ENCODE measurements around the gene CD300C.
"Not testable (repeated sequence)": the region's sequence is repeated elsewhere in the genome, so short reads cannot be mapped to it uniquely, and the experiment has no call there.

CD300C gene

DNA sequence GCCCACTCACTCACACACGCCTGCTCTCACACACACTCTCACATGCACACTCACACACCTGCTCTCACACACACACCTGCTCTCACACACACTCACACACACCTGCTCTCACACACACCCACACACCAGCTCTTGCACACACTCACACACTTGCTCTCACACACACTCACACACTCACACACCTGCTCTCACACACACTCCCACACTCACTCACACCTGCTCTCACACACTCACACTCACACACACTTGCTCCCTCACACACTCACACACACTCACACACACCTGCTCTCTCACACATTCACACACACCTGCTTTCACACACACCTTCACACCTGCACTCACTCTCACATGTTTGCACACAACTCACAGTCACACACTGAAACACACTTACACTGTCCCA lies 17.4 kb upstream of the CD300C start:
- no peak for DNase-seq (ENCODE audit: low read depth in 3 of 3)

DNA sequence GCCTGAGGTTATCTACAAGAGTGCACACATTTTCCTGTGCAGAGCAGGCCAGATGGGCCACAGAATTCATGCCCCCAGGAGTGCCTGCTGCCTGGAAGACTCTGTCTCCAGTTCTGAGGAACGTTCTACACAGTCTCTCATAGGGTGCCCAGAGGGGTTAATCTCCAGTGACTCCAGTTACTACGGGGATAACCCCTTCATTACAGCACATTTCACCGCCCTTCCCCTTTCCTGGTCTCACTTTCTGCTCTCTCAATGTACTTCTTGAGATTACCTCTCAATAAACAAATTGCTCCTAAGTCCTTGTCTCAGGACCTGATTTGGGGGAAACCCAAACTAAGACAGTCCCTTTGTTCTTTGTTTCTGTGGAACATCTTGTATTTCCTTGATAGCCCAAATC lies 15.7 kb upstream of the CD300C start:
- DNase-seq (ENCODE audit: low read depth in 3 of 3), result no peak

- no peak for DNase-seq (ENCODE audit: low read depth in 3 of 3)
Measured at GRCh38 chr17:74558882-74559519, 13.1 kb upstream of the CD300C start.

- DNase-seq (ENCODE audit: low read depth in 3 of 3), result not testable (repeated sequence)
Measured at GRCh38 chr17:74558402-74558801, 12.5 kb upstream of the CD300C start.

- no peak for DNase-seq (ENCODE audit: low read depth in 3 of 3)
Measured at GRCh38 chr17:74555427-74555940, 9.6 kb upstream of the CD300C start.

- DNase-seq (ENCODE audit: low read depth in 3 of 3), result no peak
Measured at GRCh38 chr17:74554909-74555308, 9.0 kb upstream of the CD300C start.

DNA sequence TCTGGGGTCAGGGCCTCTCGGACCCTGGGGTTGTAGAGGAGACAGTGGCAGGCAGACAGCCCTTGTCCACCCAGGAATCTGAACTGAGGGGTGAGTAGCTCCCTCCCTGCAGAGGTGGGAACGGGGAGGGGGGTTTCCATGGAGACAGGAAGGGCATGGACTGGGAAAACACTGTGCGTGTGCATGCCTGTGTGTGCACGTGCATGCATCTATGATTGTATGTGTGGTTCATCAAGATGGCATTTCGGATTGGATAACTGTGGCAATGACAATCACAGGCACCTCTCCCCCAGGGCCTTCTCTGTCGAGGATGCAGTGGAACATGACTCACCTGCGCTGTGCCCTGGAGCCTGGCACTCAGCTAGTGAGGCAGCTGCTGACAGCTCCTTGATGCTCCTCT lies 6.1 kb upstream of the CD300C start:
- DNase-seq (ENCODE audit: low read depth in 3 of 3), result no peak

DNA sequence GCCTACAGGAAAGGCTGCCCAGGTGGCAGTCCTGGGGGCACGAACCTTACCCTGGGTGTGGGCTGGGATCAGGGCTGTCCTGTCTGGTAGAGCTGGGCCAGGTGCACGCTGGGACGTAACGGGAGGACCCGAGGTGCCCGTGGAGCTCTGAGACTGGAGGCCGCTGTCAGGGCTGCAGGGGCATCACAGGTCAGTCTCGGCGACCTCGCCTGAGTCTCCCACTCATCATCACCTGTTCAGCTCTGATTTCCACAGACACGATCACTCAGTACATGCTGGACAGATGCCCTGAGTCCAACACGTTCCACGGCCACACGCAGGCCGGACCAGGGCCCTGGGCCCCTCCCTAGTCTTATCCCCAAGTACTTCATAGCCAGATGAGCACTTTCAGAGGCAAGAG lies 4.7 kb upstream of the CD300C start:
- no peak for DNase-seq (ENCODE audit: low read depth in 3 of 3)

DNA sequence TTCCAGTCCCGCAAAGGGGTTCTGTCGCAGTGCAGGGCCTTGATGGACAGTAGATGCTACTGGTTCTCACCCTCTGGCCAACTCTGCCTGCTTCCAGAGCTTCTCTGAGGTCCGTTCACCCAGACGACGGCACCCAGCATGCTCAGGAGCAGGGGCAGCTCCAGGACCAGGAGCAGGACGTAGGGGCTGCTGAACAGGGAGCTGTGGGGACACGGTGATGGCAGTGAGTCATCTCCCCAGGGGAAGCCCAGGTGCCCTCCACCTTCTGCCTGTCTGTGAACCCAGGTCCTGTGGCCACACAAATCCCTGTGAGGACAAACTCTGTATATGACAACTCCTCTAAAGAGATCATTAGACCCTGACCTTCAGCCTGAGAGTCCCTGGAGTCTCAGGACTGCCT lies 3.4 kb upstream of the CD300C start:
- DNase-seq (ENCODE audit: low read depth in 3 of 3), result no peak

GRCh38 chr17:74547736-74548135 lies 1.8 kb upstream of the CD300C start:
- DNase-seq (ENCODE audit: low read depth in 3 of 3), result no peak

- DNase-seq (ENCODE audit: low read depth in 3 of 3), result no peak
Measured at GRCh38 chr17:74547264-74547663, 1.3 kb upstream of the CD300C start.

- DNase-seq (ENCODE audit: low read depth in 3 of 3), result no peak
Measured at GRCh38 chr17:74546586-74546985, 671 bp upstream of the CD300C start.

- no peak for DNase-seq (ENCODE audit: low read depth in 3 of 3)
Measured at GRCh38 chr17:74544991-74545842, 698 bp downstream of the CD300C start.

GRCh38 chr17:74543891-74544760 lies 1.8 kb downstream of the CD300C start:
- DNase-seq (ENCODE audit: low read depth in 3 of 3), result no peak

DNA sequence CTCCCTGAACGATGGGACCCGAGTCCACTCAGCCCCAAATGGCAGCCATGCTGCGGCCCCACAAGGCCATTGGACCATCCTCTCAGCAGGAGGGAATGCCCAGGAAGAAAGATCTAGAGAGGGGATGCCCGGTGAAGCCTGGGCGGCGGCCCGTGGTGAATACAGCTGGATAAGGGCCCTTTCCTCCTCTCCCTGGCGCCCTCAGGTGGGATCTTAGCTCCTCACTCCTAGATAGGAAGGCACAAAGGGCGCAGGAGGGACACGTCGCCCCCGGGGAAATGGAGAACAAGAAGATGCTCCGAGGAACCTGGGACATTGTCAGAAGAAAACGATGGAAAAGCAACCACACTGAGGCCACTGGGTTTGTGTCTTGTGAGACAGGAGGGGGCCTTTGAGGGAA lies 2.5 kb downstream of the CD300C start:
- DNase-seq (ENCODE audit: low read depth in 3 of 3), result no peak

DNA sequence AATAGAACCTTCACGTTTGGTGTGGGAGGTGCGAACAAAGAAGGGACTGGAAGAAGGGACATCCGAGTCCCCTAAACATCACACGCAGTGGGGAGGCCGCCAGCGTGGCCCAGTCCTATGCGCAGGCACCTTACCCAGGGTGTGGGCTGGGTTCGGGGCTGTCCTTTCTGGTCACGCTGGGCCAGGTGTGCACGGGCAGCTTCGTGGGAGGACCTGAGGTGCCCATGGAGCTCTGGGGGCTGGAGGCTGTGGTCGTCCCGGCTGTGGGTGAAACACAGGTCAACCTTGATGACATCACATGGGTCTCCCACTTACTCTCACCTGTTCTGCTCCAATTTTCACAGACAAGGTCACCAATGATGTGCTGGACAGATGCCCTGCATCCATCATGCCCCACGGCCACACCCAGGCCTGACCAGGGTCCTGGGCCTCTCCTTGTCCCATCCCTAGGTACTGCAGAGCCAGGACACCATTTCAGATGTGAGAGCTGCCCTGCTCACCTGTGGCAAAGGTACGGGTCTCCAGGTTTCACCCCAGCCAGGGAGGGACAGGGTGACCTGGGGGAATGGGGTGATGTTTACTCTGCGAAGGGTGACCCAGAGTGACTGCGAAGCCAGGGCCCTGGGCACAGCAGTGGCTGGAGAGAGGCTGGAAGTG lies 3.1 kb downstream of the CD300C start:
- DNase-seq (ENCODE audit: low read depth in 3 of 3), result no peak

- no peak for DNase-seq (ENCODE audit: low read depth in 3 of 3)
Measured at GRCh38 chr17:74542166-74542565, 3.7 kb downstream of the CD300C start.

- no peak for DNase-seq (ENCODE audit: low read depth in 3 of 3)
Measured at GRCh38 chr17:74541176-74542111, 4.5 kb downstream of the CD300C start.

- DNase-seq (ENCODE audit: low read depth in 3 of 3), result no peak
Measured at GRCh38 chr17:74539281-74539820, 6.6 kb downstream of the CD300C start.

GRCh38 chr17:74536890-74537289 lies 9.0 kb downstream of the CD300C start:
- DNase-seq (ENCODE audit: low read depth in 3 of 3), result no peak

All from stimulated activated CD4-positive, alpha-beta T cell treated with anti-CD3 and anti-CD28 coated beads, TNF-alpha, amount 100 ng/mL, for 24 hours (primary cell).